ENCODE measurements around the gene VMAC.

Gene VMAC

DNA sequence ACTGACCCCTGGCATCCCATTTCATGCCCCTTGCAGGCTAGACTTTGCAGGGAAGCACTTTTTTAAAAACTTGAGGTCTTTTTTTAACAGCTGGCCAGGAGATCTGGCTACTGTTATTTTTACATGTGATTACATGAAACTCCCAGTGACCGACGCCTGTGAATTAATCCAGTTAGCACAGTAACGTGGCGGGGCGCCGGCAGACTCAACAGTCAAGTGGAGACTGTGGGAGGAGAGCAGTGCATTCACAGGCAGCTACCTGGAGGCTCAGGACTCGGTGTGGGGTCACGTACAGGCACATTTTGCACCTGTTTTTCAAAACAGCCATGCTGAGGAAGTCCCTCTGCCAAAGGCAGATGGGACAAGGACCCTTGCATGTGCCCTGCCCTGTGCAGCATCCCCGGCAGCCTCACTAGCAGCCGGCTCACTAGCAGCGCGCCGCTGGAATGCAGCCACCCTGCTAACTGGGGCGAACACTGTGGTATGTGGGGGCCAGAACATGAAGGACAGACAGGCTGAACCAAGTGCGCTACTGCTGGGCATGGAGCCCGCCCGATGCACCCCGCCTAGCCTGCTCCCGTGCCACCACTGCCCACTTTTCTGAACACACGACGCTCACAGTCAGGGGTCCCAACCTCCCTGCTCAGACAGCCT, 28.1 kb downstream of the VMAC start:
- DNase-seq = no peak

DNA sequence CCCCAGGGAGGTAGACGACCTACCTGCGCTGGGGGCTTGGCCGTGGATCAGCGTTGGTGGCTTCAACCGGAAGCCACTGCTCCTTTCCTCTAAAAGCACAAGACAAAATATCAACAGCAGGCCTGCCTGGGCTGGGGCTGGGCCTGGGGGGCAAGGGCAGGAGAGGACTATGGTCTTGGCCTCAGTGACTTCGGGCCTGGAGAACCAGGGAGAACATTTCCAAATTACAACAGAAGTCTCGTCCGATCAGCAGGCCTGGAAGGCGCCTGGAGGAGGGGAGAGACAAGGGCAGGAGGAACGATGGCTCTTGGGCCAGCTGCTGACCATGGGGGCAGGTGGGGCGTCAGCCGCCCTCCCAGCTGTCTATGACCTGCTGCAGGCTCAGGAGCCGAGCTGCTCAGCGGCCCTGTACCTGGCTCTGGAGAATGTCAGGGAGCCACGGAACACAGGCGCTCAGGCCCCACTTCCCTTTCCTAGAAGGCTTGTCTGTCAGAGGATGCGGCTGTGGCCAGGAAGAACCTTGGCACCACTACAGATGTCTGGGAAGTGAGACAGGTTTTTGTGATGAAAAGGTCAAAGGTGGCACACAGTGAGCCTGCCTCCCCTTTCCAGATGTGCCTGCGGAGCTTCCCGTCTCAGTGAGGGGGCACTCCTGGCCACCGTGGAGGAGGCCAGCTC, 28.9 kb downstream of the VMAC start:
- no peak for DNase-seq

DNA sequence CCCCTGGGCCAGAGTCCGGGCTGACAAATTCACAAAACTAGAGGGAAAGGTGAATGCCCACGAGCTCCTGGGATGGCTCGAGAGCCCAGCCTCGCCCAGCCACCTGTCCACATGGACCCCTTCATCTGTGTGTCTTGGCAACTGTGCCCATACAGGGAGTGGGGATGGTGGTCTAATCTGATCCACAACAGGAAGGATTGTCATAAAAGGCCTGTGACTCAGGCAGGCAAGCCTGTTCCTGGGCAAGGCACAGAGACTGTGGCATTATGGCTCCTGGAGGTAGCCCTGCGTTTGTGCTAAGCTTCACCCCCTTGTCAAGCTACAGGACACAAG, 29.4 kb downstream of the VMAC start:
- DNase-seq = no peak

DNA sequence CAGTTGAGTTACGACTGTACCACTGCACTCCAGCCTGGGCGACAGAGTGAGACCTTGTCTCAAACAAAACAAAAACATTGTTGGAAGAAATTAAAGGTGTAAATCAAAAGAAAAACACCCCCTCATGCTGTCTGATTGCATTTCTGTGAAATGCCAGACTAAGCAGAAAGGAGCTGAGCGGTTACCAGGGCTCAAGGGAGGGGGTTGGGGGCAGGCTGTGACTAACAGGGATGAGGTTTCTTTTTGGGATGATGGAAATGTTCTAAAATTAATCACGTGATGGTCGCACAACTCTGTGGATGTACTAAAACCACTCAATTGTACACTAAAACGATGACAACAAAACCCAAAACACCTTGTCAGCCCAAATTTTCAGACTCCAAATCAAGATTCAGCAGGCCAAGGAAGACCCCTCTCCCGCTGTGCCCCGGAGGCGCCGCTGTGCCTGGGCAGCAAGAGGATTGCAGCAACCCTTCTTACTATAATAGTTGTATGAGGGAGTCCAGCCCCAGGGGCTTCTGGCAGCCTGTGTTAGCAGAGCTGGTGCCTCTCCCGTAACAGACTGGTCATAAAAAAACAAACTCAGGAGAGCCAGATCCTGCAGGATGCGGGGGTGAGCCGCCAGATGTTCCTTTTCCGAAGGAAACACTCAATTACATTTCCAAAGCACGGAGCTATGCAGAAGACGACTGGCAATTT, 30.3 kb downstream of the VMAC start:
- no peak for DNase-seq

DNA sequence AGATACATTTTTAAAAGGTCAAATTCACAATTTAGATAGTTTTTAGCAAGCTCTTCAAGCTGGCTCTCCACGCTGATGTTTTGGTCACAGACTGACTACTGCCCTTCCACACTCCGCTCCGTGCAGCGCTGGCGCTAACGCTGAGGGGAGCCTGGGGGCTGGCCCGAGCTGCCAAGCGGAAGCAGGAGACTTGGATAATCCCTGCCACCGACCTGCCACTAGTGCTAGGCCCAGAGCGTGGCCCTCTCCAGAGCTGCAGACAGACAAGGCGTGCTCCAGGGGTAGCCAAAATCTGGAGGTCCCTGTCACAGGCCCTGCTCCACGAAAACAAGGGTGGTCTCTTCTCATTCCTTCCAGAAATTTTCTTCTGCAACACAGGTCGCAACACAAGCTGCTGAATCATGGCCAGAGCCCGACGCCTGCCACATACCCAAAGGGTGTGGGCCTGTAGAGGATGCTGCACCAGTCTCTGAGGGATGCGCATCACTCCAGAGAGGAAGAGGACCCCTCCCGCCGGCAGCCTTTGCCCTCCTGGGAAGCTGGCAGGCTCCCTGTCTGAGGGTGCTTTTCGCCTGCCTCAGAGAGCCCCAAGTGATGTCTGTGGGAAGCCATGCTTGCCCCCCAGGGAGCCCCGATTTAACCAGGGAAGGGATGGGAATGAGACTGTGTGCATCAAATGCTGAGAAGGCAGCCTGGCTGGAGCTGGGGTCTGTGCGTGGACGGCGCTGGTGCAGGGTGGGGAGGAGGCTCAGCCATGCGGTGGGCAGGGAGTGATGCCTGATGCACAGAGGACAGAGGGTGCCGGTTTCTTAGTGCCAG, 31.0 kb downstream of the VMAC start:
- no peak for DNase-seq

DNA sequence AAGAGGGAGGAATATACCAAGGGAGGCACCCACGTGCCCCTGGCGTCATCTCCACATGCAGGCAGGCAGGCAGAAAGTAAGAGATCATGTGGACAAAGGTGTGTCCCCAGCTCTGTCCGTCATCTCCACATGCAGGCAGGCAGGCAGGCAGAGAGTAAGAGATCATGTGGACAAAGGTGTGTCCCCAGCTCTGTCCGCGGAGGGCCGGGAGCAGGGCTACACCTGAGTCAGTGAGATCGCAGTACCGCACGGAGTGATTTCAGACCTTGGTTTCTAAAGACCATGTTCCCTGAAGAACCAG, 31.6 kb downstream of the VMAC start:
- no peak for DNase-seq

DNA sequence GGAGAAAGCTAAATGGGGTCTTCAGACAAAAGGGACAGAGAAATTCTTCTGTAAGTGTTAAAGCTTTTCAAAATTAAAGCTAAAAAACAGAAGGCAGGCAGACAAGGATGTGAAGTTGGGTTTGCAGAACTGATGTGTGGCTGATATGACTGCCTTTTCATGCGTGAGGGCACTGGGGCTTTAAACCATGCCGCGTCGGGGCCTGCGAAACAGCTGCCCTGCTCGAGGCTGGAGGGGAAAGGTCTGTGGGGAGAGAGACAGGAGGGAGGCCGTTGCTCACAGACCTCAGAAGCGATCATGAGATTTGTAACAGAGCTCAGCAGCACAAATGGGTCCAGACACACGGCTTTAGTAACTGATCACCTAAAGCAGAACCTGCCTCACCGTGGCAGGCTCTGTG, 32.9 kb downstream of the VMAC start:
- DNase-seq = no peak

DNA sequence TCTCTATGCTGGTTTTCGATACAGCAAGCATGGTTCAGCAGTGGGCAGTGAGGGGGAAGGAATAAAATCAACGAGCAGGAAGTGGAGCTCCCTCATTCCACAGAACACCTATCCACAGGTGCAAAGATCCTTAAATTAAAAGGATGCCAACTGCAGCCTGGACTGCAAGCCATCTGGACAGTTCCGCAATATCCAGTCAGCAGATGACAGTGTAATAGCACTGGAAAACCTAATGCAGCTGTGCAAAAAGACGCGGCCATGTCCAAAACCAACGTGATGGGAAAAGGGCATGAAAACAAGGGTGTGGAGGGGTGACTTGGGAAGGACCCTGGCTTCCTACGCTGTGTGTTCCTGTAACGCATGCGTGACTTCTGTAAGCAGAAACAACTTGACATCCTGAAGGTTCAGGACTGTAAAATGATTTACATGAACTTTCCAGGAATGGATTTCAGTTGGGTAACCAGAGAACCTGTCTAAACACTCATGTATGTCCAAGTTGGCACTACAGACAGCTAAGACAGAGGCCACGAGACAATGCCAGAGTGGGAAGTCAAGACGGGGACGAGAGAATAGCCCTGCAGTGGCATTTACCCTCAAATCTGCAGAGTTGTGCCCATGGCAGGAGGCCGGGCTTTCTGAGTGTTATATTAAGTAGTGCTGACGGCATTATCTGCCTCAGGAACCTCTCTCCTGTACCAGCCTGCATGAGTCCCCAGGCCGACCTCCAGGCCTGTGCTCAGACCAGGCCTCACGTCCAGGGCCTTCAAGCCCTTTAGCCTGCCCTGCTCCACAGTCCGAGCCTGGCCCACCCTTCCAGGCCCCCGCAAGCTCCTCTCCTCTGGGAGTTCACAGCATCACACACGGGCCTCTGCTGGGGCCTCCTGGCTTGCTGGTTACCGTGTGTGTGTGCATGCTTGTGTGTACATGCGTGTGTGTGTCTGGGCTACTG, 35.9 kb downstream of the VMAC start:
- DNase-seq = no peak

DNA sequence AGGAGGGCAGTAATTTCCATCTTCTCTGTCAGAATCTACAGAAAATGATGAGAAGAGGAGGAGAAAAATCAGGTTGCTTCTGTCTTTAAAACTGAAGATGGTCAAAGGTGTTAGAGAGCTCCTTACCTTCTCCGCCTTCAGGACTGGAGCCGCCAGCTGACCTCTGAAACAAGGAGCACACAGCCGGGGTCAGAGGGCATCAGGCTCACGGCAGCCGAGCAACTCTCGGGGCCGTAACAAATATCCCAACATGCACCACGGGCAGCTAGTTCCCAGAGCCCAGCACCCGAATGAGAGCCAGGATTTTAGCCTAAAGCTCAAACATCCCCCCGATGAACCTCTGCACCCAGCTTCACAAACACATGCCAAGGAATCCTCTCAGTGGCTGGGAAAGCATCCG, 37.0 kb downstream of the VMAC start:
- no peak for DNase-seq

DNA sequence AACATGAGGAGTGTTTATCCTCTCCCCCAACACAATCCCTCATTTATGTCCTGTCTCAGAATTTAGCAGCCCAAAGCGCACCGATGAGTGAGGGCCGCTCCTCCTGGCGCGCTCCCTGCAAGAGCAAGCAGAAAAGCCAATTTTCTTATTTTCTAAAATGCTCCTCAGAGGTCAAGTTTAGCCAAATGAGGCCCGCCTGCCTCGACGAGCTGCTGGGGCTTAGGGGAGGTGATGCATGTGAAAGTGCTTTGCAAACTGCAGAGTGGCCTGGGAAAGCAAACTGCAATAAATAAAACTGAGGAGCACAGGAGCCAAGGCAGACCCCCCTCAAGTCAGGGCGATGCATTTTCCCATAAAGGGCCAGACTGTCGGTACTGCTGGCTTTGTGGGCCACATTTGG, 38.4 kb downstream of the VMAC start:
- no peak for DNase-seq

DNA sequence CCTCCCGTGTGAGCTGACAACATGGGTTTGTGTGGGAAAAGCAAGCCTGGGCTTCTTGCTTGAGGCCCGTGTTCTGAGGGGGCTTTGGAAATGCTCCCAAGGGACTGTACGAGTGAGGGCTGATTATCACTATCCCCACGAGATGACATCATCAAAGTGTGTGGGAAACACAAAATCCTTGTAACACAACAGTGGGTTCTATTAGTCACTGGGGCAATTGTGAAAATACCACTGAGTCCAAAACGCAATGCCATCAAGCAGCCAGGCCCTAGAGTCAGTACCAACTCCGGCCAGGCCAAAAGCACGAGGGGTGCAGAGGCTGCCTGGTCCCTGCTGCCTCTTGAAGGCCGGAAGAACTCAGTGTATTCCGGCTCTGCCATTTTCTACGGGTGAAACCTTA, 39.0 kb downstream of the VMAC start:
- no peak for DNase-seq

DNA sequence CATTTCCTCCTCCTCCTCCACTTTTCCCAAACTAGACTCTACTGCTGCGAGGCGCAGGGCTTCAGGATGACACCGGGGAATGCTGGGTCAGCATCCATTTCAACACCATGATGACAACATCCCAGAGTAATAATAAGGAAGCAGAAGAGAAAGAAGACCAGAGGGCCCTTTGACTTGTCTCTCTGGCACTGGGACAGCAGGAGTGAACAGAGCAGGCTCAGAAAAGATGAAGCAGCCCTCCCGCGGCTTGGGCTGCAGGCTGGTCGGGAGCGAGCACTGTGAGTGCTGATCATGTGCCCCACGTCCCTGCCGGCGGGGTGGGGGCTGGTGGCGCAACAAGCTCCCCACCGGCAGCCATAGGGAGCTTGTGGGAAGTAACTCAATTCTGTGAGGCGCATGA, 42.8 kb downstream of the VMAC start:
- peak; percentile 59 for DNase-seq

DNA sequence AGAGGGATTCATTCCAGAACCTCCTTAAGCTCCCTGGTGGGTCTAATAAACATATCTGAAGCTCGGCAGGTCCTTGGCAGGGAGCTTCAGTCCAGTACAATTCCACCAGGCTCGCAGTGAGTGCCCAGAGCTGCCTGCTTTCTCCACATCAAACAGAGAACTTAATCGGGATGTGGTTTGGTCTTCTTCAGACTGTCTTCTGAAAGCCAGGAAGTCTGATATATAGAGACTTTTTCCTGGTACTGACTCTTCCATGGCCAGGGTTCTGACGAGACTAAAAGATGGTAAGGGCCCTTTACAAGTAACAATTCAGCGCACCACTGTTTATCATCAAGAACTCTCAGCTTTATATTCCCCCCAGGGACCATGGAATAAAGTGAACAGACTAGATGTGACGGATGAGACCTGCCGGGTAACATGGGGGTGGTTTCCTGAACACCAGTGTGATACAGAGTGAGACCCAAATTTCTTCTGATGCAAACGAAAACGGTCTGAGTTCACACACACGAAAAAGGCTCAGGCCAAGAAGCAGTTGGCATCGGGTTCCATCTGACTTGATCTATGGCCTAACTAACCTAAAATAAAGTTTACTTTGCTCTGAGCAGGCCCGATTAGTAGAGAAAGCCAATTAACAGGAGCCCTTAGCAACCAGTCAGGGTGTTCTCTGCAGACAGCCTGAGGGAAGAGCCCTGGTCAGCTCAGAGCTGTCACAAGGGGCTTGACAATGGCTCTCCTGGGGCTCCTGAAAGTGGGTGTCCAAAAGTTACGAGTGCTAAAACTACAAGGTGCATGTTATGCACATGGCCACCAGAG, 44.3 kb downstream of the VMAC start:
- DNase-seq = no peak

DNA sequence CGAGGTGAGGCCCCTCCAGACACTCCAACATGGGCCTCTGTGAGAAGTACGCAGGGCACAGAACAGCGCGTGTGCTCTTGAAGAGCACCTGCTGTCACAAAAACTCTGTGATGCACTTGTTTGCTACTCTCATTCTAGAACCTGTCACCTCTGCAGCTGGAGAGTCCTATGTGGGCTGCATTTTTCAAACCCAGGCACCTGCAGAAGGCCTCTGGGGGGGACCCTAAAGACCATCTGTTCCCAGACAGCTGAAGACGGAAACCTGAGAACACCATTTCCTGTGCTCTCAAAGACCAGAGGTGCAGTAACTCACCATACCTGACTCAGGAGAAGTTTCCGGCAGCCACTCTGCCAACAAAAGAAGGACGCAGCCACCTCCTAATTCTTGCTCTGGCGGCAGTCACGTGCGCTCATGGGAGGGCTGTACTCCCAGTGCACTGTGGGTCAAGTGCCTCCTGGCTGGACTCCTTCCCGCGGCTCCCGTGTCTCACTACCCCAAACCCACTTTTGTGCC, 45.2 kb downstream of the VMAC start:
- peak; percentile 25 for DNase-seq

DNA sequence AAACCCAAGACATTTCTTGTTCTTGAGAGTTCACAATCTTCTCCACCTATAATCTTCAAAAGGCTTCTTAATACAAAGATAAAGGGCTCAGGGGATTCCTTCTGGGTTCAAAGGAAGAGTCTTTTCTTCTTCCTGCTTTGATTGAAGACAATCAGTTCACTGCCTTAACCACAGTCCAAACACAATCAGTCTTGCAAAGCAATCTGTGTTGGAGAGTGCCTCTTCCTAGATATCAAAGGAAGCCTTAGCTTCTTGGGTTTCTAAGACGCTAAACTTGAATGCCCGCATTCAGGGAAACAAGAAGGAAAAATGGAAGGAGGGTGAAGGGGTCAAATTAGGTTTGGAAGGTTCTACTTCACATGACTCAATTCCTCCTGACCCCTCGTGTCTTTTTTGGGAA, 46.1 kb downstream of the VMAC start:
- no peak for DNase-seq

DNA sequence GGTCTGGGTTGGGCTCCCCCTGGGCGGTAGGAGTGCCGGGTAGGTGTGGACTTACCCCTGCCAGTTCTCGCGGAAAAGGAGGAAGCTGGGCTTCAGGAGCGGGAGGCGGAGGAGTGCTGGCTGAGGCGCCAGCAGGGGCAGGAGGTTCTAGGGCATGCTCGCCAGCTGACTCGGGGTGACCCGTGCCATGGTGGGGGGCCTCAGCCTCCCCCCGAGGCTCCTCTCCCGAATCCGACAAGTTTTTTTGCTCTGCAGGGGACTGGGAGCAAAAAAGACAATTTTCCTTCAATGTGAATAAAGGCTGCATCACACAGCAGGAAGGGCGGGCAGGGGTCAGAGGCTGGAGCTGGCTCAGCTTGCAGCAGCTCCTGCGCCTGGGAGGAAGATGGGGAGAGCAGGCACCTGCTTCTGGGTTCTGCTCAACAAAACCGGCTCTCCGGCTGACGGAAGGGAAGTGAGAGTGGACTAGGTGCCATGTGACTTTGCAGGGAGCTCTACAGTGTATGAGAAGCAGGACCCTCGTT, 46.7 kb downstream of the VMAC start:
- DNase-seq = peak; percentile 24

DNA sequence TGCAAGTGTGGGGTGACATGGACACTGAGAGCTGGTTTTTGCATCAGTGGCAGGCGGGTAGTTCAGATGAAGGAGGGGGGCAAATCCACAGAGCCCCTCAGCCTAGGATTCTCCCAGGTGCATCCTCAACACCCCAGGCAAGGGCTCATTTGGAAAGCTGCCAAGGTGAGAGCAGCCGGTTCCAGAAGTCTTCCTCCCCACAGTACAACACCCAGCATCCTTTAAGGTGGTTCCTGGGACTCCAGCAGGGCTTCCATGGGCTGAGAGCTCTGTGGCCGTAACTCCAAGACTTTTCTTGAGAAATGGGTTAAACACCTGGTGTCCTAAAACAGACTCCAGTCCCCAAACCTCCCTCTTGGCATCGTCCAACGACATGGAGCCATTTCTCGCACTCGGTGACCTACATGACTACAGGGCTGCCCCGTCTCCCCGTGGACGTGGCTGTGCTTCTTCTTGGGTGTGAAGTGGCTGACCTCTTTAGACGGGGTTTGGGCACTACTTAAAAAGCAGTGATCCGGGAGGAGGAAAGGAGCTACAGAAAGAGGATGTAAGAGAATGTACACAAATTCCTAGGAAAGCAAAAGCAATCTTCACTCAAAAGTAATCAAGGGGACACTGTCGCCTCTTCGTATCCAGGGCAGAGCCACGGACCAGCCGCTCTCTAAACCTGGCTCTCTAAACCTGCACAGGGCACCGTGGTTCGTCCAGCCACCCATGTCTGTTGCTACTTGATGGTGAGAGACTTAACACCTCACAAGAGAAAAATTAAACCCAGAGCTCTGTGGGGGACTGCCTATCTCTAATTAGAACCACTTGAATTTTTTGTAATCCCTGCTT, 47.7 kb downstream of the VMAC start:
- no peak for DNase-seq

DNA sequence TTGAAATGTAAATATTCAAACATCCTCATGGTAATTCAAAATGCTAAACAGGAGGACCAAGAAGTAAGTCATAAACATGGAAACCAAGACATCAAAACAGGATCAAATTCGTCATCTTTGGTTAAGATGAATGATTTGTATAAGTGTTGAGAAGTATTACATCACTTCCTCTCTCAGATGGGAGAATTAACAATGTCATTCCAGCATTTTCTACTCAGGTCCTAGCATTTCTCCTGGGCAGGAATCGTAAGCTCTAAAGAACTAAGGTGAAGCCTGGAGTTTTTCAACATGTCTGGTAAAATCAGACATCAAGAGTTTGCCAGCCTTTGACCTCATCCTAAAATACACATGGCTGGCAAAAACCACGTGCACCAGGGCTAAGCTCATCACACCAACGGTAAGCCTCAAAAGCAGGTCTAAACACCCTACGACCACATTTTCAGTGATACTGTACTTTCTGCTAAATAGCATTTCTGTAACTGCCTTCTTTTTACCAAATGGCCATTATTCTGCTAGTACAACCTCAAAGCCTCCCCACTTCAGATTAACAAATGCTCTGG, 48.4 kb downstream of the VMAC start:
- DNase-seq = no peak

DNA sequence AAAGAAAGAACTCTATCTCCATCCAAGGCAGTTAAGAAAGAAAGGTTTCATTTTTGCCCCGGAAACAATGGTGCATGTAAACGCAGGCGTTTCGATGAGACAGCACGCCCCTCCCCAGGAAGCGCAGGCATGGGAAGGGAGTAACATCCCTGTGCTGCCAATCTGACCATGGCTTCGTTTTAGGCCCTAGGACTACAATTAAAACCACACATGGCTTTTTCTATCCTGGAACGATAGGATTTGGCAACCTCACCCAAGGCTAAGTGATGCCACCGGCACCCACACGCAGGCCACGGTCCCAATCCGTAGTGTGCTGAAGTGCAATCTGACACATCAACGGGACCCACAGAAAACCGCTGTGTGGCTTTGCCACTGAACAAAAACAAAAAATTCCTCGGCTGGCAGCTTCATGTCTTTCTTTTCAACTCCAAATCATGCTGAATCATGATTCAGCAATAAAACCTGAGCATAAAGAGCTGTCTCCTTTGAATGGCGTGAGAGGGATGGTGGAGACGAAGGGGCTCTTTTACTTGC, 49.1 kb downstream of the VMAC start:
- peak; percentile 22 for DNase-seq

DNA sequence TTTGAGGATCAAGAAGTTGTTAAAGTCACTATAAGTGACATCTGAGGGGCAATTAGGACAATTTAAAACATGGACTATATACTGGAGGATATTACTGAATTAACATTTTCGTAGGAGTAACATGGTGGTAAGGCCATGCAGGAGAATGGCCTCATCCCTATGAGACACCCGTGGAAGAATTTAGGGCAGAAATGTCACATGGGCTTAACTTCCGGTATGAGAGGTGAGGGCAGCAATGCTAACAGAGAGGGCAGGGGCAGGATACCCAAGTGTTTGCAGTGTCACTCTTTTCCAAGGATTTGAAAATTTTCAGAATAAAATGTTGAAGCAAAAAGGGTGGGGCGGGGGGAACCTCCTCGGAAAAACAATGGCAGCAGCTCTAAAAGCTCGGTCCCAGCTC, 49.6 kb downstream of the VMAC start:
- DNase-seq = no peak
